ENCODE measurements around the gene PTS.

Gene PTS

GRCh38 chr11:112228706-112229105, 2.5 kb downstream of the PTS start:
- DNase-seq (ENCODE audit: insufficient read length, low spot score) (no peak), FAIRE-seq (no peak)
- no peak for TF ChIP-seq CTCF (IDR thresholded peaks at IDR 0.05; ENCODE audit: insufficient read depth, missing control alignments)

GRCh38 chr11:112229159-112229558, 2.9 kb downstream of the PTS start:
- no peak for TF ChIP-seq CTCF (IDR thresholded peaks at IDR 0.05; ENCODE audit: insufficient read depth, missing control alignments)
- no peak for FAIRE-seq

GRCh38 chr11:112229746-112230433, 3.7 kb downstream of the PTS start:
- no peak for FAIRE-seq
- TF ChIP-seq CTCF (IDR thresholded peaks at IDR 0.05; ENCODE audit: insufficient read depth, missing control alignments), result no peak
- no peak for DNase-seq (ENCODE audit: insufficient read length, low spot score)

More at GRCh38 chr11:112229159-112229558, 2.9 kb downstream of the PTS start:
- DNase-seq (ENCODE audit: insufficient read length, low spot score), result no peak

- no peak for TF ChIP-seq CTCF (IDR thresholded peaks at IDR 0.05; ENCODE audit: insufficient read depth, missing control alignments)
- FAIRE-seq (no peak), DNase-seq (ENCODE audit: insufficient read length, low spot score) (no peak)
Measured at GRCh38 chr11:112231952-112232351, 5.7 kb downstream of the PTS start.

GRCh38 chr11:112235750-112236390, 9.6 kb downstream of the PTS start:
- FAIRE-seq (no peak), DNase-seq (ENCODE audit: insufficient read length, low spot score) (no peak)
- TF ChIP-seq CTCF (IDR thresholded peaks at IDR 0.05; ENCODE audit: insufficient read depth, missing control alignments), result no peak

- DNase-seq (ENCODE audit: insufficient read length, low spot score) (no peak), FAIRE-seq (no peak)
- no peak for TF ChIP-seq CTCF (IDR thresholded peaks at IDR 0.05; ENCODE audit: insufficient read depth, missing control alignments)
Measured at GRCh38 chr11:112237451-112237850, 11.2 kb downstream of the PTS start.

- no peak for TF ChIP-seq CTCF (IDR thresholded peaks at IDR 0.05; ENCODE audit: insufficient read depth, missing control alignments)
- FAIRE-seq (no peak), DNase-seq (ENCODE audit: insufficient read length, low spot score) (no peak)
Measured at GRCh38 chr11:112238041-112238440, 11.8 kb downstream of the PTS start.

All from D721Med (cell line).